Stimulated activated CD8-positive, alpha-beta memory T cell treated with anti-CD3 and anti-CD28 coated beads, Interleukin-2, amount 100 ng/mL, for 1 hour (primary cell): ENCODE data around the gene MBOAT7.
A peak's percentile ranks its signal among the peaks of the same experiment; 100 is the strongest.

ENCODE experiments used
- DNase-seq, 2 donors: peaks; one replicate each; pipeline ENCODE4 v3.0.0-alpha.2; 2020; ENCODE audit warnings: low read depth in 2 of 2

Gene MBOAT7

GRCh38 chr19:54162884-54163283 lies 26.5 kb downstream of the MBOAT7 start:
- DNase-seq: no peak

DNA sequence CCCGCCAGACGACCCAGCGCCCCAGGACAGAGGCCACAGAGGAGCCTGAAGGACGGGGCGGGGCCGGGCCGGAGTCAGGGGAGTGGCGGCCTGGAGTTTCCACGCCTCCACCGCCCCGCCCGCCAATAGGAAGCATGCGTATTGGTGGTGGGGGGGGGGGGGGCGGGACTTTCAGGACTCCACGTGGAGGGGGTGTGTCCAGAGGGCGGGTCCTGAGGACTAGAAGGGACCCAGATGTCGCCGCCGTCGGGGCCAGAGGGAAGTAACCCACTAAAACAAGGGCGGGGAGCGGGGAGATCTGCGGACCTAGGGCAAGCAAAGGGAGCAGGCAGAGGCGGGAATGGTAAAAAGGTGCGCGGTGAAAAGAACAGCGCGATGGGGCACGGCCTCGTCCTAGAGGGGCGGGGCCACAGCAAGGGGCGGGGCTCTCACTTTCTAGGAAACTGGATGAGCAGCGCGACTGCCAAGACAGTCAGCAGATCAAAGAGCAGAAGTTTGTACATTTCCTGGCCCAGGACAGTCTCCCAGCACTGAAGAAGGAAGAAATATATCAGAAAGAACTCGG lies 27.1 kb downstream of the MBOAT7 start:
- peak; percentile 54 to 73 for DNase-seq

DNA sequence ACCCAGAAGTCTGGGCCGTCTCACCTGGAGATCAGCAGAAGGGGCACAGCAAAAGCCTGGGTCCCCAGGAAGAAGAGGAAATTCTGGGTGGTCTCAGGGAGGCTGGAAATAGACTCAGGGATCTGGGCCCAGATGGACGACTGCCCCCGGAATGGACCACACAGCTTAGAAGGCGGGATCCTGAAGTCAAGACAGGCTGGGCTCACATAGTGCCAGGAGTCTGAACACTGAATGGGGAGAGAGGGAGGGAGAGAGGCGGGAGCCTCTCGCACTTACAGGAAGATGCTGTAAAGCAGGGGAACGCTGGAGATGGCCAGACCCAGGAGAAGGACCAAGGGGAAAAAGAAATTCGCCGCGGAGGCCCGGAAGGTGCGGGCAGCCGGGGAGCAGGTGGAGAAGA lies 28.5 kb downstream of the MBOAT7 start:
- no peak for DNase-seq

- no peak for DNase-seq
Observed at GRCh38 chr19:54160182-54160811, 29.1 kb downstream of the MBOAT7 start.

- DNase-seq: peak; percentile 95 to 97
Observed at GRCh38 chr19:54159352-54160181, 29.8 kb downstream of the MBOAT7 start, which contains the start of gene LENG1. Gene LENG1 (minus strand): TSS chr19:54159721. CDS start chr19:54159695, 26 bp downstream.

- DNase-seq: no peak
Observed at GRCh38 chr19:54158812-54159351, 30.5 kb downstream of the MBOAT7 start.

DNA sequence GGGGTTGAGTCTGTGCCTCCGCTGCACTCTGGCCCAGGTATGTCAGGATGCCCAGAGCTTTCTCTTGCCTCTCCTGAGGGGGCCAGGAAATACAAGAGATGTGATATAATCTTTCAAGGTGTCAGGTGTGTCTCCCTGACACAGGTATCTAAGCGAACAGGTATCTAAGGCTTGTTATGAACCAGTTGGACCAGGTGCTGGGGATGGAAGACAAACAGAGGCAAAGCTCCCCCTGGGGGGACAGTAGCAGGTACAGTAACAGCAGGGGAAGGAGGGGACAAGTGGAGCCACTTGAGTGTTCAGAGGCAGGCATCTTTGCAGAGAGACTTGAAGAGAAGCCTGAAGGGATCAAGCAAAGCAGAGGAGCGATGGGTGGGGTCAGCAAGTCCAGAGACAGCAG lies 32.4 kb downstream of the MBOAT7 start:
- no peak for DNase-seq

DNA sequence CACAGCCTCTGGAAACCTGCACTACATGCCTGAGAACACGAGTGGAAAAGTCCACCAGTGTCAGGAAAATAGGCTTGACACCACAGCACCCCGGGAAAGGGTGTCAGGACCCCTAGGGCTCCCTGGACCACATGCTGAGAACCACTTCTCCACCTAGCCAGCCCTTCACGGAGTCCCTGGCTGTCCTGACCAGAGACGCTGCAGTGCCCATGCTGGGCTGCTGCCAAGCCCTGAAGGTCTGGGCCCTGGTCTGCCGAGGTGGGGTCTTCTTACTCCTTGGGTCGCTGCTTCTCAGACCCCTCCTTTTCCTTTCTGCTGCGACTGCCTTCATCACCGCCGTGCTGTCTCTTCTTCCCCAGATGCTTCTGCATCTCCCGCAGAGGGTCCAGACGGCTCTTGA lies 32.9 kb downstream of the MBOAT7 start:
- no peak for DNase-seq

- DNase-seq: no peak
Observed at GRCh38 chr19:54155694-54156093, 33.7 kb downstream of the MBOAT7 start.

DNA sequence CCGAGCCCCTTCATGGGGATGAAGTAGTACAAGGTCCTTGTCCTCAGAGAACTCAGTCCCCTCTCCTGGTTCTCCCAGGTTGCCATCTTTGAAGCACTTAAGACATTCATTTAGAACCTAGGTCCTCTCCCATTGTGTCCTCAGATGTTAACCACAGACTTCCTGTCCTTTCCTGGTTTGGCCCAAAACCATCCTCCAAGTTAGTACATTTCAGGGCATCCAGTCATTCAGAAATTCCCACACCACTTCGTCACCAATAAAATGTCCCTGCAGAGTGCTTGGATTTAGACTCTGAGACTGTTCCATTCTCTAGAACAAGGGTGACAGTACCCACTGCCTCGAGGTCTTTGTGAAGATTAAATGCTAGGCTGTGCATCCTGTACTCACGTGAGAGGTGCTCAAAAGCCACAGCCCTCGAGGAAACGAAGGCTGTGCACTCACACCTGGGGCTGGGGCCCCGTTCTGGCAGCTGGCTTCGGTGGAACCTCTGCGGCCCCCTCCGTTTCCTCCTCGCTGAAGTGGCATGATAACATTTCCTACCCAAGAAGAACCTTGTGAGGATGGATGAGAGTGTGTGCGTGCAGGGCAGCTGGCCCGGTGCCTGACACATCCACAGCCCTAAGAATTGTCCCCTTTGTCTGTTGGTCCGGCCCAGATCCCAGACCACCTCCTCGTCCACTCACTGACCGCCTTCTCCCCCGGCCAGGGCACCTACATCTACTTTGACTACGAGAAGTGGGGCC lies 34.6 kb downstream of the MBOAT7 start:
- DNase-seq: no peak

DNA sequence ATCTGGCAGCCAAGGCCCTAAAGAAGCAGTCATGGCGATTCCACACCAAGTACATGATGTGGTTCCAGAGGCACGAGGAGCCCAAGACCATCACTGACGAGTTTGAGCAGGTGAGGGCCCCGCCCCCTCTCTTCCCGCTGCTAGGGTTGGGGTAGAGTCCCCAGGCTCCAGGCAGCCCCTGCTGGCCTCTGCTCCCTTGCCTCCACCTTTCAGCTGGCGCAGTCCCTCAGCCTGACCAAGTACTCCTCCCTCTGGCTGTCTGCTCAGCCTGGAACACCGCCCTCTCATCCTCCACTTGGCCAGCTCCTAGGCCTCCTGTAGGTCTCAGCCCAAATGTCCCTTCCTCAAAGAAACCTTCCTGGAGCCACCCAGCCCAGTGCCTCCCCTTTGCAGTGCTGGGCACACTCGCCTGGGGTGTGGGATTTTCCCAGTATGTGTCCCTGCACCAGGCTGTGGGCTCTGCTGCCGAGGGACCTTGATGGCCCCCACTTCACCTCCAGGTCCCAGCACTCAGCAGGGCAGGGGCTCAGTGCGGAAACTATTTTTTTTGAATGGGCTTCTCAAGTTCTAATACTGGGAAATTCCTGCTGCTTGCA lies 35.6 kb downstream of the MBOAT7 start:
- no peak for DNase-seq

- DNase-seq: no peak
Observed at GRCh38 chr19:54152878-54153524, 36.4 kb downstream of the MBOAT7 start.

- DNase-seq: no peak
Observed at GRCh38 chr19:54152267-54152666, 37.1 kb downstream of the MBOAT7 start.

- DNase-seq: no peak
Observed at GRCh38 chr19:54151362-54152035, 37.9 kb downstream of the MBOAT7 start.

DNA sequence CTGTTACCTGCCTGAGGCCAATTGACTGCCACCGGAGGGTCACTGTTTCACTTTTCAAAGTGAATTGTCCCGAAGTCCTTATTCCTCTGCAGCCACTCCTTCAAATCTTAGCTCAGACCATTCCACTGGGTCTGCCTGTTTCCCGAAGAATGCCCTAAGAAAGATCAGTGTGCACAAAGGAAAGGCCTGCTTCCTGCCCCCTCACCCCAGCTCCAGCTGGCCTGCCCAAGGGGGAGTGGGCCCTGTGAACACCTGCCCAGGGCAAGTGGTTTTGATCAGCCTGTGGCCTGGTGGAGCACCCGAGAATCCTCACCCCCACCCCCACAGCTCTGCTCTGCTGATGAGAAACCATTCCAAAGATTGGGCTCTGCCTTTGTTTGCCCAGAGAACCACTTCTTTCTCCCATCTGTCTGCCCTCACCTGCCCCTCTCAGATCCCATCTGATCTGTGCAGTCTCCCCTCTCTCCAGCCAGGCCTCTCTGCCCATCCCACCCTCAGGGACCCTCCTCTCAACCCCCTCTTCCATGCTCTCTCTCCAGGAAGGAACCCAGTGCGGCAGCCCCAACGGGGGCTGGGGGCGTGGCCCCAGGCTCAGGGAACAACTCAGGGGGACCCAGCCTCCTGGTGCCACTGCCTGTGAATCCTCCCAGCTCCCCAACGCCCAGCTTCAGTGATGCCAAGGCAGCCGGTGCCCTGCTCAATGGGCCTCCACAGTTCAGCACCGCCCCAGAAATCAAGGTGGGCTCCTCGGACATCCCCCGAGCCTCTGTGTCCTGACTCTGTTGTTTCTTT lies 40.2 kb downstream of the MBOAT7 start:
- DNase-seq: no peak

GRCh38 chr19:54148158-54148557 lies 41.2 kb downstream of the MBOAT7 start:
- no peak for DNase-seq

GRCh38 chr19:54147676-54148075 lies 41.7 kb downstream of the MBOAT7 start:
- no peak for DNase-seq

- no peak for DNase-seq
Observed at GRCh38 chr19:54145541-54146158, 43.7 kb downstream of the MBOAT7 start.

- no peak for DNase-seq
Observed at GRCh38 chr19:54142166-54142780, 47.1 kb downstream of the MBOAT7 start.
